GM23338 (cell line): Measurements from ENCODE around the gene SLC27A4. TPM values are rescaled to one million over a fixed set of nuclear protein-coding genes. Genes with fewer than 3 reads are reported as not detected.

Experiments used
- ATAC-seq: fragments of 200-7000 bp; cut with Tn5 transposase; 3 replicates; pipeline ENCODE4 v1.9.1; 2020
- DNase-seq: peaks from one replicate; pipeline ENCODE4 v3.0.0-alpha.2; 2015; ENCODE audit warnings: low spot score
- H2AFZ ChIP-seq: fragments of 200-600 bp; sonication (generic); 2 replicates; pipeline ENCODE4 v1.8.0; 2016; ENCODE audit warnings: antibody characterized with exemption, mild to moderate bottlenecking, moderate library complexity
- H3F3A ChIP-seq: fragments of 200-600 bp; sonication (generic); replicated peaks from 2 replicates; pipeline ENCODE4 v1.8.0; 2017; ENCODE audit warnings: antibody characterized with exemption, mixed run types, low read depth
- H3K27ac ChIP-seq: fragments of 200-600 bp; sonication (generic); 2 replicates; pipeline ENCODE4 v1.6.1; 2016; ENCODE audit warnings: low read depth
- H3K27me3 ChIP-seq: fragments of 200-600 bp; sonication (generic); 2 replicates; pipeline ENCODE4 v1.8.0; 2016; ENCODE audit warnings: mild to moderate bottlenecking, mixed run types, moderate library complexity; ENCODE audit not compliant: insufficient read depth
- H3K36me3 ChIP-seq: fragments of 200-600 bp; sonication (generic); 2 replicates; pipeline ENCODE4 v1.8.0; 2016; ENCODE audit warnings: mild to moderate bottlenecking; ENCODE audit not compliant: insufficient read depth
- H3K4me1 ChIP-seq: fragments of 200-600 bp; sonication (generic); 2 replicates; pipeline ENCODE4 v1.8.0; 2016; ENCODE audit warnings: mild to moderate bottlenecking, moderate library complexity; ENCODE audit not compliant: insufficient read depth
- H3K4me2 ChIP-seq: fragments of 200-600 bp; sonication (generic); 2 replicates; pipeline ENCODE4 v1.7.1; 2017; ENCODE audit warnings: mixed run types
- H3K4me3 ChIP-seq: fragments of 200-600 bp; sonication (generic); 2 replicates; pipeline ENCODE4 v1.6.1; 2016; ENCODE audit warnings: mixed run types
- H3K79me2 ChIP-seq: fragments of 200-600 bp; sonication (generic); replicated peaks from 2 replicates; pipeline ENCODE4 v1.8.0; 2017; ENCODE audit warnings: mild to moderate bottlenecking; ENCODE audit not compliant: insufficient read depth
- H3K9me2 ChIP-seq: fragments of 200-600 bp; sonication (generic); 2 replicates; pipeline ENCODE4 v1.8.0; 2017; ENCODE audit not compliant: insufficient read depth
- H4K20me1 ChIP-seq: fragments of 200-600 bp; sonication (generic); replicated peaks from 2 replicates; pipeline ENCODE4 v1.8.0; 2017; ENCODE audit warnings: mild to moderate bottlenecking; ENCODE audit not compliant: insufficient read depth
- H3K27ac Mint-ChIP-seq: 2 replicates; pipeline ENCODE4 v1.8.0; 2020; ENCODE audit warnings: inconsistent platforms, mild to moderate bottlenecking, moderate library complexity, mixed read lengths
- H3K27me3 Mint-ChIP-seq: 3 replicates; pipeline ENCODE4 v1.8.0; 2022; ENCODE audit warnings: low read depth, mild to moderate bottlenecking, moderate library complexity, mixed read lengths, inconsistent platforms; ENCODE audit not compliant: insufficient read depth, poor library complexity
- H3K36me3 Mint-ChIP-seq: 3 replicates; pipeline ENCODE4 v1.8.0; 2021; ENCODE audit warnings: low read depth, mild to moderate bottlenecking, inconsistent platforms, moderate library complexity, mixed read lengths
- H3K4me1 Mint-ChIP-seq: 3 replicates; pipeline ENCODE4 v1.8.0; 2020; ENCODE audit warnings: mild to moderate bottlenecking, inconsistent platforms, mixed read lengths
- H3K4me3 Mint-ChIP-seq: 3 replicates; pipeline ENCODE4 v1.8.0; 2021; ENCODE audit warnings: moderate library complexity, mild to moderate bottlenecking, inconsistent platforms, mixed read lengths
- H3K9me3 Mint-ChIP-seq: 3 replicates; pipeline ENCODE4 v1.8.0; 2020; ENCODE audit warnings: moderate library complexity, mild to moderate bottlenecking, inconsistent platforms, mixed read lengths
- CREB1 ChIP-seq: fragments of 250-450 bp; sonication (Bioruptor Pico); IDR thresholded peaks from 2 replicates; pipeline ENCODE4 v1.5.0; 2020; ENCODE audit warnings: low read depth, mild to moderate bottlenecking, moderate library complexity
- CTCF ChIP-seq, 2 experiments: fragments of 200-600 bp in 1 of 2; sonication (generic) in 1 of 2; conservative IDR thresholded peaks; 2 replicates each; pipeline versions ENCODE4 v1.5.1 to v1.6.1; 2016 to 2017; ENCODE audit warnings: antibody characterized with exemption in 2 of 2, low read depth in 2 of 2, mild to moderate bottlenecking in 2 of 2, moderate library complexity in 1 of 2
- ETS1 ChIP-seq: IDR thresholded peaks from 2 replicates; pipeline ENCODE4 v1.6.1; 2016; ENCODE audit warnings: antibody characterized with exemption
- EZH2 ChIP-seq: fragments of 200-600 bp; sonication (generic); IDR thresholded peaks from one replicate; pipeline ENCODE4 v1.8.0; 2017; ENCODE audit warnings: antibody characterized with exemption, mild to moderate bottlenecking, low read depth; ENCODE audit not compliant: unreplicated experiment
- EZH2phosphoT487 ChIP-seq: fragments of 200-600 bp; sonication (generic); IDR thresholded peaks from one replicate; pipeline ENCODE4 v1.8.1; 2018; ENCODE audit warnings: antibody characterized with exemption; ENCODE audit not compliant: unreplicated experiment
- JUNB ChIP-seq: IDR thresholded peaks from one replicate; pipeline ENCODE4 v1.6.1; 2016; ENCODE audit warnings: antibody characterized with exemption; ENCODE audit not compliant: unreplicated experiment
- NANOG ChIP-seq: IDR thresholded peaks from 2 replicates; pipeline ENCODE4 v1.6.1; 2016; ENCODE audit warnings: antibody characterized with exemption, borderline replicate concordance
- POLR2AphosphoS5 ChIP-seq: IDR thresholded peaks from 2 replicates; pipeline ENCODE4 v1.6.1; 2016; ENCODE audit warnings: antibody characterized with exemption, low read depth
- REST ChIP-seq: IDR thresholded peaks from one replicate; pipeline ENCODE4 v1.6.1; 2018; ENCODE audit warnings: antibody characterized with exemption; ENCODE audit not compliant: unreplicated experiment
- STAT1 ChIP-seq: IDR thresholded peaks from one replicate; pipeline ENCODE4 v1.6.1; 2016; ENCODE audit warnings: antibody characterized with exemption; ENCODE audit not compliant: unreplicated experiment
- ZNF114 ChIP-seq: fragments of 250-450 bp; sonication (Bioruptor Pico); IDR thresholded peaks from 2 replicates; pipeline ENCODE4 v1.5.0; 2020; ENCODE audit warnings: mild to moderate bottlenecking, moderate library complexity
- ZNF331 ChIP-seq: fragments of 250-450 bp; sonication (Bioruptor Pico); IDR thresholded peaks from 2 replicates; pipeline ENCODE4 v1.5.0; 2020; ENCODE audit warnings: low read depth, mild to moderate bottlenecking, moderate library complexity
- ZNF462 ChIP-seq: fragments of 250-450 bp; sonication (Bioruptor Pico); IDR thresholded peaks from 2 replicates; pipeline ENCODE4 v1.5.0; 2020; ENCODE audit warnings: mild to moderate bottlenecking, moderate library complexity
- polyA plus RNA-seq: library from polyadenylated mRNA; unstranded; fragments of >200 nt; fragmentation: Nextera tagmentation; extraction: Ambion mirVana; gene quantifications from 2 replicates; pipeline ENCODE4 v1.2.1, GENCODE V29; 2016
- total RNA-seq: library from RNA; depleted of rRNA; stranded (reverse); fragments of >200 nt; shearing (Covaris generic); gene quantifications from 2 replicates; pipeline ENCODE4 v1.2.3, GENCODE V29; 2014

SLC27A4 gene
- total and polyA plus RNA-seq, 2 experiments from 2014 or later: 7.9 to 25.3 TPM

GRCh38 chr9:128304136-128304970 is 36.0 kb upstream of the SLC27A4 start:
- no peaks in the 10 kb centered on the region for H3F3A ChIP-seq
- H3K4me1 ChIP-seq: no peaks in the 10 kb centered on the region
- H3K36me3 ChIP-seq: 0 out of 2 replicates have a peak, but pooled peaks cover 5% of the 10 kb centered on the region
- no peaks in the 10 kb centered on the region for H4K20me1 ChIP-seq
- no peak overlapping the region for H3K4me3 ChIP-seq
- ATAC-seq: peak; percentile 25; the same call in 2 of the 3 replicates
- H3K36me3 Mint-ChIP-seq: peaks cover 14% of the 10 kb centered on the region
- H3K4me1 Mint-ChIP-seq: no peaks in the 10 kb centered on the region
- TF ChIP-seq REST (no peak), JUNB (no peak), STAT1 (no peak), CTCF (conservative IDR thresholded peaks at IDR 0.05; ENCODE audit: low read depth in 2 of 2) (no peak), CREB1 (CRISPR knock-in tag) (no peak), EZH2phosphoT487 (no peak), ZNF114 (no peak), ZNF462 (CRISPR knock-in tag) (no peak), ZNF331 (no peak), NANOG (no peak), POLR2AphosphoS5 (no peak), EZH2 (no peak), ETS1 (no peak)
- no peaks in the 10 kb centered on the region for H3K9me2 ChIP-seq
- no peaks in the 10 kb centered on the region for H3K9me3 Mint-ChIP-seq
- no peak overlapping the region for H2AFZ ChIP-seq
- H3K79me2 ChIP-seq: no peaks in the 10 kb centered on the region
- no peak overlapping the region for H3K27ac ChIP-seq
- no peak overlapping the region for H3K4me2 ChIP-seq
- no peak overlapping the region for H3K4me3 Mint-ChIP-seq
- H3K27me3 Mint-ChIP-seq: peaks cover 8% of the 10 kb centered on the region
- H3K27me3 ChIP-seq: no peaks in the 10 kb centered on the region
- no peak overlapping the region; the same call in 1 of the 2 replicates for H3K27ac Mint-ChIP-seq
- no peak for DNase-seq
